Epithelial cell of esophagus (primary cell): ENCODE data around the gene MAD2L2.

Experiments used
- DNase-seq: peaks from one replicate; pipeline ENCODE4 v3.0.0; 2010; ENCODE audit warnings: low read depth
- H3K4me3 ChIP-seq: 2 replicates; pipeline ENCODE4 v1.5.1; 2011; ENCODE audit warnings: mild to moderate bottlenecking, low read length, control low read depth
- CTCF ChIP-seq: IDR thresholded peaks from 2 replicates; pipeline ENCODE4 v1.5.1; 2011; ENCODE audit warnings: low read depth, mild to moderate bottlenecking, low read length, control low read depth, inconsistent platforms; ENCODE audit not compliant: insufficient read depth; ENCODE audit errors: missing control alignments

Gene MAD2L2

GRCh38 chr1:11706292-11706691 is 25.3 kb upstream of the MAD2L2 start:
- no peak for TF ChIP-seq CTCF
- DNase-seq, result no peak
- no peak overlapping the region for H3K4me3 ChIP-seq

GRCh38 chr1:11705596-11705995 is 24.6 kb upstream of the MAD2L2 start:
- no peak for TF ChIP-seq CTCF
- no peak for DNase-seq
- no peak overlapping the region for H3K4me3 ChIP-seq

- DNase-seq, result no peak
- TF ChIP-seq CTCF, result no peak
- no peak overlapping the region for H3K4me3 ChIP-seq
Measured at GRCh38 chr1:11704691-11705475, 23.9 kb upstream of the MAD2L2 start.

- no peak for DNase-seq
- TF ChIP-seq CTCF, result no peak
- no peak overlapping the region for H3K4me3 ChIP-seq
Measured at GRCh38 chr1:11704194-11704529, 23.2 kb upstream of the MAD2L2 start.

- DNase-seq, result no peak
- no peak for TF ChIP-seq CTCF
- no peak overlapping the region for H3K4me3 ChIP-seq
Measured at GRCh38 chr1:11703357-11704193, 22.6 kb upstream of the MAD2L2 start.

- no peak for DNase-seq
- H3K4me3 ChIP-seq, result no peak overlapping the region
- no peak for TF ChIP-seq CTCF
Measured at GRCh38 chr1:11701981-11702803, 21.2 kb upstream of the MAD2L2 start.
